HG02981 (cell line): Measurements from ENCODE around the gene AGBL1.

Experiments
- ATAC-seq: cut with Tn5 transposase; IDR thresholded peaks from one replicate; pipeline ENCODE4 v1.9.1; 2021; ENCODE audit warnings: mild to moderate bottlenecking, moderate library complexity; ENCODE audit not compliant: unreplicated experiment

Gene AGBL1

DNA sequence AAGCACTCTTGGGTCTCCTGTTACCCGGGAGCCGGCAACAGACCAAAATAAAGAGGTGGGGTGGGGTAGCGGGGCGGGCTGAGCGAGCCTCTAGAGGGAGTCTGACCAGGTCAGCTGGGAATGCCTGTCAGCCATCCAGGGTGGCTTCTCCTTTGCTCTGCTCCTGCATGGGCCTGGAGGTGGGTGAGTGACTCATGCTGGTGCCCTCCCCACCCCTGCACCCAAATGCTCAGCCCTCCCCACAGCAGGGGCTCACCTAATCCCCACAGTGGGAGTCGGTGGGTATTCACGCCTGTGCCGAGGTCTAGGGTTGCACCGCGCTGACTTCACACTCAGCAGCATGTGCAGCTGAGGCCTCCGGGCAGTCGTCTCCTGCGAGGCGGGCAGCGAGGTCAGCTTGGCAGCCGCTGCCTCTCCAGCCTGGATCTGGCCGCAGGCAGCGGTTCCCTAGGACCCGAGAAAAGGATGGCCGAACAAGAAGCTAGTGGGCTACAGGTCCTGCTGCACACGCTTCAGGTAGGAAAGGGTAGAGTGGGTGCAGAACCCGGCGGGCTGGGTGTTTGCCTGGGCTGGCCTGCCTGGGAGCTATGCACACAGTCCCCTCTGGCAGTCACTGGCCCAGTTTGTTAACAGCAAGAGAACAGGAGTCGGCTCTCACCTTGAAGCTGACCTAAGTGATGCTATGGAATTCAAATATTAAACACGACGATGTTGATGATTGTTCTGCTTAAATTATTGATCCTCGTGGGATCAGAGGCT lies at the start of gene AGBL1:
Gene AGBL1, plus strand, starts transcription at position 364 of the 759 bp plus-strand sequence.
- ATAC-seq, result no peak

DNA sequence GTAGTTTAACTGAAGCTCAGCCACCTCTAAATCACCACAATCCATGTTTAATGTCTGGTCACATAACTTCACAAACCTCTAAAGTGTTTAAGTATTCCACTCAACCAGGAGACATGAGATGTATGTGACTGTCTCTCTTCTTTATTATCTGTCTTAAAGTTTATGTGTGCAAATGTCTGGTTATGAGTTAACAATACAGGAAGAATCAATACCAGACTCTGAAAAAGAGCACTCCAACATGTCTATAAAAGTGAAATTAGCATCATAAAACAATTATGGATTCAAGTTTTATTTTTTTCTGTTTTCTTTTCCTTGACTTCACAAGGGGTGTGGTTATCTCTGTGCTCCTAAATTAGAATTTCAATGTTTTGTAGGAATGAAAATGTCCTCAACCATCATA lies 44.8 kb upstream of the AGBL1 start:
- ATAC-seq, result no peak

GRCh38 chr15:86036243-86036642 lies 43.4 kb upstream of the AGBL1 start:
- ATAC-seq, result no peak

DNA sequence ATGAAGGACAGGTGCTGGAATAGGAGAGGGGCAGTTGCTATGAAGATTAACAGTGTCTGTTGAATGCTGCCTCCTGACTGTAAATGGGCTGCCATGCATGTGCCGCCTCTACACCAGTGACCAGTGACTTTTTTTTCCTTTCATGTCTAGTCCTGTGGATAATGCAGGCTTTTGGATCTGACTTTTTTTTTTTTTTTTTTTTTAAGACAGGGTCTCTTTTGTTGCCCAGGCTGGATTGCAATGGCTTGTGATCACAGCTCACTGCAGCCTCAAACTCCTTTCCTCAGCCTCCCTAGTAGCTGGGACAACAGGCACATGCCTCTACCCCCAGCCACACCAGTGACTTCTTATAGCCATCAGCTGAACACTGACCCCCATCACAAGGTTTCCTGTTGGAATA lies 41.2 kb upstream of the AGBL1 start:
- no peak for ATAC-seq

DNA sequence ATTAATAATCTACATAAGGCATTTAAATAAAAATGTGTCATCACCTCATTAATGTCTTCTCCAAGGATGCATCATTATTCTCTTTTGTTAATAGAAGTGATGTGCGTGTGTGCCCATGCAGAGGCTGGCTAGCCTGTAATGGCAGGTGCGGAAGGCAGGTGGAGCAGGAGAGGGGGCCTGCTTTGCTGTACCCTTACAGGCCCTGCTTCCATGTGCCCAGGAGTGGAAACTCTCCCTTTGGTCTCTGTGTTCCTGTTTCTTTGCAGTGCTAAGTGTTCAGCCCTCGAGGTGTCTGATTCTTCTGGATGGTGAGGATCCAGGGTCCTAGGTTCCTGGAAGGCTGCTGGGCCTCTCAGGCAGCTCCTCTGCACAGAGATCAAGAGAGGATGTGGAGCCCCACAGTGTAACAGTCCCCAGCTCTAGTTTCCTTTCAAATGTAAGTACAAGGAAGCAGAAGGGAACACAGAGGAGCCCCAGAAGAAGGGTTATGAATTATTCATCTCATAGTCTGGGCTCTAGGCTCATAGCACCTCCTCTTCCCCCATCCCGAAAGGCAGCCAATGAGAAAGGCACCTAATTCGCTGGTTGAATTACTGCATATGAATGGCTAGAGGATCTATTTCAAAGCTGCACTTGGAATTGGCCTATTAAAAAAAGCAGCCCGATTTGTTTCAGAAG lies 39.2 kb upstream of the AGBL1 start:
- no peak for ATAC-seq

DNA sequence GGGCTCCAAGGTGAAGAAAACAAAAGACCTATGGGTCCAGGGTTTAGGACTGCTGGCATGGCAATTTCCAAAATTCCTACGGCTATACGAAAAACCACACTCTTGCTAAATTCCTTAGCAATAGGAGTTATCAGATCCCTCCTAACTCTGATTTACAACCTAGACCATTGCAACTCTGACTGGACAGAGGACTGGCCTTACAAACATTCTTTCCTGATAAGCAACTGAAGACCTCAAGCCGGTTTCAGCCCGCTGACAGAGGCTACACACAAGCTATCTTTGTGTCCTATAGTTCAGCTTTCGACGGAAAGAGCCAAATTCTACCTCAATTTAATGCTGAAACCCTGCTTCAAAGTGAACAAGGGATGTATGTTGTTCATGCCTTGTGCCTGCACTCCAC lies 38.3 kb upstream of the AGBL1 start:
- no peak for ATAC-seq

GRCh38 chr15:86042226-86042625 lies 37.4 kb upstream of the AGBL1 start:
- ATAC-seq, result no peak

GRCh38 chr15:86044981-86045380 lies 34.7 kb upstream of the AGBL1 start:
- no peak for ATAC-seq

DNA sequence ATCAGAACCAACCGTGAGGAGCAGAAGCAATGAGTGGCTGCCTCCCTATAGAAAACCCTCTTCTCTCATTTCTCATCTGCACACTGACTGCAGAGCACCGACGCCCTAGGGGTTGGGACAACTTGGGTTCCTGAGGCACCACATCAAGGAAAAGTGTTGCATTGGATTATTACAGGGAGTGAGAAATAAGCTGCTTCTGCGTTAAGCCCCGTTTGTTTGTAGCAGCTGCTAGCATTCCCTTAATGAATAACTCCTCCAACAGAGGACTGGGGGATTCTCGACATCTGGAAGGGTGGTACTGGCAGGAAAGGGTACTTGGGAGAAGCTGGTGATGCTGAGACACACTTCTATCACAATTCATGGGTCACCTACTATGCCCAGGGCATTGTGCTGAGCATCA lies 25.3 kb upstream of the AGBL1 start:
- no peak for ATAC-seq

DNA sequence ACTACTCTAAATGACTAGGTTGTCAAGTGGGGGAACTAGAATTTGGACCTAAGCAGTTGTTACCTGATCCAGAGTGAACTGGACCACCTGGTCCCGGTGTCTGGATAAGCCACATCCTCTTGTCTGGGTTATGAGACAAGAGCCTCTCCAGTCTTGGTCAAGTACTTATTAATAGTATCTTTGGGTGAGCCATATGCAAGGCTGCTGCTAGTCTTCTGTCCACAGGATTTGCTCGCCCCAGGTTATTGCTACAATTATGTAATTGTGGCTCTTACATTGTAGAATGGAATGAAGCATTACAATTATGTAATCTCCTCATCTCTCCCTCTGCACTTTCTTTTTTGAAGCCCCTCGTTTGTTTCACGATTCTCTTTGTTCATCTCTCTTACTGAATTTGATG lies 24.0 kb upstream of the AGBL1 start:
- no peak for ATAC-seq

DNA sequence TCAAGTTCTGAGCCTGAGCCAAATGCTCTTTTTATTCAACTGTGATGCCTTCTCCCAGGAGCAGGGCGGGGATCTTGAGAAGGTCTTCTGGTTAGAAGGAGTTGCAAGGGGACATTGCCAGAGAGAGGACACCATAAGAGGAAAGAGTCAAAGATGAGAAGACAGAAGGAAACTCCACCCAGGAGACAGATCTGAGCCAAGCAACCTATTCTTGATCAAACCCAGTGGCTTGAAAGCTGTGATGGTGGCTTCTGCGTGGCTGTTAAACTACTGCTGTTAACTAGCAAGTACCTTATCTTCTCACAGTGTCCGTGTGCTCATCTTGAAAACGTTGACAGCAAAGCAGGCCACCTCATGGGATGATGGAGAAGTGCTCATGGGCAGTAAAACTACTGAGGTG lies 19.8 kb upstream of the AGBL1 start:
- no peak for ATAC-seq

- no peak for ATAC-seq
Observed at GRCh38 chr15:86060674-86061073, 19.0 kb upstream of the AGBL1 start.

- ATAC-seq, result no peak
Observed at GRCh38 chr15:86061581-86061980, 18.1 kb upstream of the AGBL1 start.

GRCh38 chr15:86062646-86063243 lies 16.9 kb upstream of the AGBL1 start:
- ATAC-seq, result no peak

DNA sequence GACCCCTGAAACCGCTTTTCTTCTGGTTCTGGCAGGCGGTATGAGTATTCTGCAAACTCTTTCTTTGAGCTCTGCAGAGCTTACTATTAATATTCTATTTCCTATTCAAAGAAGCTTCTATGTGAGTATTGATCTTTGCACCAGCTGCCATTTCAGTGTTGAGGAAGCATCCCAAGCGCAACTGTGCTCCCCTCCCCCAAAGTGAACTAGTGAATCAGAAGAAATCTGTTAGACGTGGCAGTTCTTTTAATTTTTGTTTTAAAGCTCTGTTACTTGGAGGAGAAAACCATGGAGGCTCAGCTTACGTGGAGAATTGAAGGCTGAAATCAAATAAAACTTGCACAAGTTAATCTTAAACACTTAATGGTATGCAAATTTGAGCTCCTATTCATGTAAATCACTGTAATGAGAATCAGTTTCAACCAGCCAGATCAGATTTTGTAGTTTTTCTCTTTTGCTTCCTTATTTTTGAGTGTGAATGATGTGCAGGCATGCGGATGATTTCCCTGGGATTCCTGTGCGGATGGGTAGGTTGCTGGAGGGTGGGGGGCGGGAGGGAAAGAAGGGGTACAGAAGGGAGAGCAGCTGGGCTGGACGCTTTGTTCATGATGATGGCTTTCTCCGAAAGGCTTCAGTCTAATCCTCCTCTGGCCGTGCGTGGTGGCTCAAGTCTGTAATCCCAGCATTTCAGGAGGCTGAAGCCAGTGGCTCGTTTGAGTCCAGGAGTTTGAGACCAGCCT lies 16.1 kb upstream of the AGBL1 start:
- ATAC-seq, result no peak

DNA sequence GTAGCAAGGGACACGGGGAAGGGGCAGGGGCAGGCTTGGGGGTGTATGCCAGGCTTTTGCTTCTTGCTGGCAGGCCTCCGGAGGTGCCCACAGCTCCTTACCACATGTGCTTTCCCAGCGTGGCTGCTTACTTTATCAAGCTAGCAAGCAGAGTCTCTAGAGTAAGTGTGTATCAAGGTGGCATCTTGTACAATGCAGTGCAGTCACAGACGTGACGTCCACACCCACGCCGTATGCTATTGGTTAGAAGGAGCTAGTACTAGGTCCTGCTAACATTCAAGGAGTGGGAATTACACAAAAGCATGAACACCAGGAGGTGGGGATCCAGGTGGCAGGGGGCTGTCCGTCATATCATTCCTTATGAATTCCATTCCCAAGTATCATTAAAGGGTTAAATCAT lies 15.3 kb upstream of the AGBL1 start:
- no peak for ATAC-seq

- no peak for ATAC-seq
Observed at GRCh38 chr15:86066174-86066834, 13.4 kb upstream of the AGBL1 start.

- ATAC-seq, result no peak
Observed at GRCh38 chr15:86073281-86073680, 6.4 kb upstream of the AGBL1 start.

DNA sequence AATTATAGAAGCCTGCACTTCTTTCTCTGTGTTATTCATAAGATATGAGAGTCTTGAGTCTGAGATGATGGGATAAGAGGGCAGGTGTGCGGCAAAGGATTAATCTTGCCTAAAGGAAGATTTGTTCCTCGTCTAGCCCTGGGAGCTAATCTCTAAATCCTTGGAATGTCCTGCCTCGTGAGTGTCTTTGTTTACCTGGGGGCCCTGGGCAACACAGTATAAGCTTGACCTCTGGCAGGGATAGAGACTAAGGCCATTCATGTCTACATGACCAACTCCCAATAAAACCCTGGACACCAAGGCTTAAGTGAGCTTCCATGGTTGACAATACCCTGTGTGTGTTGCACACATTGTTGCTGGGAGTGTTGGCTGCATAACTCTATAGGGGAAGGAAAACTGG lies 3.2 kb upstream of the AGBL1 start:
- no peak for ATAC-seq

GRCh38 chr15:86077070-86077469 lies 2.6 kb upstream of the AGBL1 start:
- ATAC-seq, result no peak

DNA sequence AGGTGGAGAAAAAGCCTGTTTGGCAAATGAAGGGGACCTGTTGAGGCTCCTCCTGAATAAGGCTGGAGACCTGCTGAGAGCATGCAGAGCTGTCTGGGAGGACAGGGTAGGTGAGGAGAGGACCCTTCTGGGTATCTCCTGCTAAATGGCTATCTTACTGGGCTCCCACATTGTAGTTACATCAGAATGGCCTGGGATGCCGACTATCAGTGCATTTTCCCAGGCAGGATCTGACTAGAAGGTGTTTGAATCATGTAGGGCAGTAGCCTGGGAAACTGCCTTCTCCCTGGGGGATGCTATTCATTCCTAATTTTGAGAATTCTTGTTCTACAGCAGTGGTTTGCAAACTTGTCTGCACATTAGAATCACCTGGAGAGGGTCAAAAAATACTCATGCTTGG lies 631 bp downstream of the AGBL1 start:
- no peak for ATAC-seq
